Uterus (tissue), 4 donors: ENCODE results near the gene RESP18. TPM values are rescaled to one million over a fixed set of nuclear protein-coding genes. Genes with fewer than 3 reads are reported as not detected.

Experiments used
- DNase-seq, 2 donors: peaks; one replicate each; pipeline ENCODE4 v3.0.0-alpha.2; 2019 to 2020
- H3K27ac ChIP-seq, 2 donors: fragments of 200-600 bp; sonication (generic); 1 replicate in 1 of 2; 2 replicates in 1 of 2; pipeline ENCODE4 v1.5.1; 2016 to 2018
- H3K27me3 ChIP-seq, 2 donors: fragments of 200-600 bp; sonication (generic); one replicate each; pipeline ENCODE4 v1.5.1; 2018 to 2019; ENCODE audit warnings: control low read depth in 1 of 2
- H3K36me3 ChIP-seq, 2 donors: fragments of 200-600 bp; sonication (generic); one replicate each; pipeline ENCODE4 v1.5.1; 2019; ENCODE audit warnings: control low read depth in 1 of 2
- H3K4me1 ChIP-seq, 2 donors: fragments of 200-600 bp; sonication (generic); one replicate each; pipeline ENCODE4 v1.5.1; 2018 to 2019; ENCODE audit warnings: control low read depth in 1 of 2
- H3K4me3 ChIP-seq, 2 donors: fragments of 200-600 bp; sonication (generic); 1 replicate in 1 of 2; 2 replicates in 1 of 2; pipeline ENCODE4 v1.5.1; 2018 to 2019; ENCODE audit warnings: mild to moderate bottlenecking in 1 of 2
- H3K9me3 ChIP-seq, 2 donors: fragments of 200-600 bp; sonication (generic); one replicate each; pipeline ENCODE4 v1.5.1; 2019; ENCODE audit warnings: control low read depth in 1 of 2
- CTCF ChIP-seq, 4 experiments: fragments of 200-600 bp in 2 of 4; fragments of 450-650 bp in 2 of 4; sonication (generic) in 2 of 4; IDR thresholded peaks; one replicate each; pipeline ENCODE4 v1.5.1; 2016 to 2019; ENCODE audit warnings: antibody characterized with exemption in 4 of 4, mild to moderate bottlenecking in 2 of 4, moderate library complexity in 1 of 4
- POLR2A ChIP-seq, 2 donors: fragments of 450-650 bp; IDR thresholded peaks; one replicate each; pipeline ENCODE4 v1.6.1; 2016; ENCODE audit warnings: antibody characterized with exemption in 2 of 2, mild to moderate bottlenecking in 1 of 2, moderate library complexity in 1 of 2
- intact Hi-C: fragments of 100-400 bp; cut with DNase I; formaldehyde crosslinking; loops from one replicate; pipeline ENCODE4 v1.15.1; 2023; ENCODE audit warnings: low total_unique reads
- total RNA-seq, 4 donors: library from RNA; depleted of rRNA in 3 of 4; stranded (reverse); fragments of >200 nt in 3 of 4; gene quantifications; one replicate each; pipeline versions ENCODE4 v1.1.0 to v1.2.4, GENCODE V29; 2014 to 2023
- donor health status: DM: yes; HTN: yes; CAD: no.

Gene RESP18
- total RNA-seq, 4 donors from 2014 or later, result not detected

GRCh38 chr2:219344751-219345430 is 12.3 kb upstream of the RESP18 start:
- Histone ChIP-seq H3K4me1 (no peaks in the 10 kb centered on the region), H3K36me3 (no peaks in the 10 kb centered on the region), H3K27me3 (no peaks in the 10 kb centered on the region), H3K9me3 (no peaks in the 10 kb centered on the region), H3K4me3 (no peak overlapping the region), H3K27ac (no peak overlapping the region)
- TF ChIP-seq POLR2A (IDR thresholded peaks at IDR 0.05) (no peak), CTCF (IDR thresholded peaks at IDR 0.05) (no peak)
- intact Hi-C loops, result no loop called here
- DNase-seq, result no peak

- Histone ChIP-seq H3K4me3 (no peak overlapping the region), H3K27me3 (peaks cover 13 to 25% of the 10 kb centered on the region in 2 donors), H3K4me1 (no peaks in the 10 kb centered on the region), H3K9me3 (no peaks in the 10 kb centered on the region), H3K27ac (no peak overlapping the region), H3K36me3 (no peaks in the 10 kb centered on the region)
- no peak for DNase-seq
- no peak for TF ChIP-seq POLR2A (IDR thresholded peaks at IDR 0.05)
- no peak for TF ChIP-seq CTCF (IDR thresholded peaks at IDR 0.05)
- intact Hi-C loops, result no loop called here
Measured at GRCh38 chr2:219335373-219335786, 2.8 kb upstream of the RESP18 start.

GRCh38 chr2:219334076-219334475 is 1.5 kb upstream of the RESP18 start:
- no peaks in the 10 kb centered on the region for H3K36me3 ChIP-seq
- TF ChIP-seq CTCF (IDR thresholded peaks at IDR 0.05) (no peak), POLR2A (IDR thresholded peaks at IDR 0.05) (no peak)
- DNase-seq, result no peak
- peaks cover 13 to 25% of the 10 kb centered on the region in 2 donors for H3K27me3 ChIP-seq
- intact Hi-C loops, result no loop called here
- no peaks in the 10 kb centered on the region for H3K4me1 ChIP-seq
- H3K9me3 ChIP-seq, result no peaks in the 10 kb centered on the region
- H3K27ac ChIP-seq, result no peak overlapping the region
- no peak overlapping the region for H3K4me3 ChIP-seq

GRCh38 chr2:219331560-219332213 is 857 bp downstream of the RESP18 start:
- Histone ChIP-seq H3K36me3 (no peaks in the 10 kb centered on the region), H3K27me3 (peaks cover 13 to 25% of the 10 kb centered on the region in 2 donors)

More at GRCh38 chr2:219331560-219332213, 857 bp downstream of the RESP18 start:
- Histone ChIP-seq H3K9me3 (no peaks in the 10 kb centered on the region), H3K4me1 (no peaks in the 10 kb centered on the region), H3K27ac (no peak overlapping the region), H3K4me3 (no peak overlapping the region)
- TF ChIP-seq POLR2A (IDR thresholded peaks at IDR 0.05) (no peak), CTCF (IDR thresholded peaks at IDR 0.05) (no peak)
- intact Hi-C loops, result no loop called here
- no peak for DNase-seq
